RWPE2 (cell line): ENCODE measurements around the gene C1QL2.

Experiments used
- ATAC-seq: fragments of 200-7000 bp; cut with Tn5 transposase; 3 replicates; pipeline ENCODE4 v1.9.1; 2021; ENCODE audit warnings: low read depth
- DNase-seq: peaks from one replicate; pipeline ENCODE4 v3.0.0-alpha.2; 2020; ENCODE audit warnings: low spot score
- H3K27ac ChIP-seq: fragments of 450-650 bp; 2 replicates; pipeline ENCODE4 v1.5.1; 2017; ENCODE audit warnings: mild to moderate bottlenecking; ENCODE audit not compliant: poor library complexity, severe bottlenecking
- H3K27me3 ChIP-seq: fragments of 250-450 bp; sonication (Bioruptor Pico); 2 replicates; pipeline ENCODE4 v1.5.1; 2021; ENCODE audit warnings: mild to moderate bottlenecking, moderate library complexity; ENCODE audit not compliant: insufficient read depth, poor library complexity, severe bottlenecking
- H3K36me3 ChIP-seq: fragments of 250-450 bp; sonication (Bioruptor Pico); 2 replicates; pipeline ENCODE4 v1.5.1; 2020; ENCODE audit warnings: low read depth, mild to moderate bottlenecking, moderate library complexity
- H3K4me1 ChIP-seq: fragments of 250-450 bp; sonication (Bioruptor Pico); 2 replicates; pipeline ENCODE4 v1.5.1; 2021; ENCODE audit warnings: mild to moderate bottlenecking, moderate library complexity; ENCODE audit not compliant: insufficient read depth, poor library complexity, severe bottlenecking
- H3K4me3 ChIP-seq: fragments of 250-450 bp; sonication (Bioruptor Pico); 2 replicates; pipeline ENCODE4 v1.5.1; 2021; ENCODE audit warnings: mild to moderate bottlenecking, moderate library complexity; ENCODE audit not compliant: severe bottlenecking
- H3K9me3 ChIP-seq: fragments of 250-450 bp; sonication (Bioruptor Pico); 2 replicates; pipeline ENCODE4 v1.5.1; 2021; ENCODE audit warnings: mild to moderate bottlenecking, moderate library complexity; ENCODE audit not compliant: severe bottlenecking
- CTCF ChIP-seq: fragments of 450-650 bp; IDR thresholded peaks from one replicate; pipeline ENCODE4 v1.5.1; 2017; ENCODE audit warnings: mild to moderate bottlenecking, moderate library complexity; ENCODE audit not compliant: poor library complexity, severe bottlenecking

The C1QL2 gene

GRCh38 chr2:119149611-119150010 lies 8.9 kb downstream of the C1QL2 start:
- no peaks in the 10 kb centered on the region for H3K4me1 ChIP-seq
- no peaks in the 10 kb centered on the region for H3K9me3 ChIP-seq
- no peak overlapping the region for H3K27ac ChIP-seq
- no peak overlapping the region for H3K4me3 ChIP-seq
- DNase-seq, result no peak
- H3K27me3 ChIP-seq, result peaks cover 54% of the 10 kb centered on the region
- ATAC-seq, result no peak
- H3K36me3 ChIP-seq, result no peaks in the 10 kb centered on the region
- TF ChIP-seq CTCF, result no peak

DNA sequence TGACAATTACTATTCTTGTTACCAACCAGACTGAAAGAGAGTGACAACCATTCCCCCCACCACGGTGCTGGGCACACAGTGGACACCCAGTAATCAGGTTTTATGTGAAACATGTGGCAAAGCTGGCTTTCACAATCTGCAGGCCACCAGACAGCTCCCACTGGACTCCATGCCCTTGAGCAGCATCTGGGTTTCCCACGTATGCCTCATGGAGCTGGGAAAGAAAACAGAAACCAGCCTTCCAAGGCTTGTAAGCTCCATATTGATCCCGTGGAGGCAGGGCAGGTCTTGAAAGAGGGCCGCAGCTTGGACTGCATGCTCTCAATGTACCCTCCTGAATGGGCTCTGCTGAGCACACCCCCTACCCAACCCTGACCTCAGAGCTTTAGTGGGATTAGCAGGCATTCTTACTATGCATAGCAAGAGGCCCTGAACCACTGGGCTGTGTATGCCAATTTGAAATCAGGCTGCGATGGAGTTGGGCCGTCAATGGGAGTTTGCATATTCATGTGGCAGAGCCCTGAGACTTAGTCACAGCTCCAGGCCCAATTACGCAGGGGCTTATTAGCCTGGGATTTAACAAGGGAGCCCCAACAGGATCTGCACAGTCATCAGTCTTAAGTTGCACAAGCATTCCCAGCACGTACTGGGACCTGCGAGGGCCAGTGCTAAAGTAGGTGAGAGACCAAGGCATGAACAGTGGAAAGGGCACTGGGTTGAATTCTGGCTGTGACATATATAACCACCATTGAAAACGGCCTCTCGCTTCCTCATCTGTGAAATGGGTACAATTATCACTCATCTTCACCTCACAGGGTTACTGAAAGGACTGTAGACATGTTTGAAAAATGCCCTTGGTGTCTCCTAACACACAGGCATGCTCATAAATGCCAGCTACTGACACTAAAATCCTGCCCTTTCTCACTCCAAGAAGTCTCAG lies 10.5 kb downstream of the C1QL2 start:
- TF ChIP-seq CTCF, result no peak
- Histone ChIP-seq H3K36me3 (no peaks in the 10 kb centered on the region), H3K4me3 (no peak overlapping the region), H3K4me1 (no peaks in the 10 kb centered on the region), H3K9me3 (no peaks in the 10 kb centered on the region), H3K27me3 (peaks cover 49% of the 10 kb centered on the region), H3K27ac (no peak overlapping the region)
- DNase-seq, result no peak
- ATAC-seq, result no peak

- TF ChIP-seq CTCF, result no peak
- ATAC-seq, result no peak
- no peak overlapping the region for H3K4me3 ChIP-seq
- H3K4me1 ChIP-seq, result no peaks in the 10 kb centered on the region
- peaks cover 46% of the 10 kb centered on the region for H3K27me3 ChIP-seq
- no peaks in the 10 kb centered on the region for H3K9me3 ChIP-seq
- no peak overlapping the region for H3K27ac ChIP-seq
- H3K36me3 ChIP-seq, result no peaks in the 10 kb centered on the region
- DNase-seq, result no peak
These were observed 13.7 kb downstream of the C1QL2 start for GRCh38 chr2:119144806-119145205.

GRCh38 chr2:119142824-119143223 lies 15.7 kb downstream of the C1QL2 start:
- H3K4me1 ChIP-seq, result no peaks in the 10 kb centered on the region
- TF ChIP-seq CTCF, result no peak
- no peak overlapping the region for H3K27ac ChIP-seq
- no peaks in the 10 kb centered on the region for H3K36me3 ChIP-seq
- H3K4me3 ChIP-seq, result no peak overlapping the region
- H3K27me3 ChIP-seq, result peaks cover 52% of the 10 kb centered on the region
- ATAC-seq (no peak), DNase-seq (no peak)
- H3K9me3 ChIP-seq, result no peaks in the 10 kb centered on the region

DNA sequence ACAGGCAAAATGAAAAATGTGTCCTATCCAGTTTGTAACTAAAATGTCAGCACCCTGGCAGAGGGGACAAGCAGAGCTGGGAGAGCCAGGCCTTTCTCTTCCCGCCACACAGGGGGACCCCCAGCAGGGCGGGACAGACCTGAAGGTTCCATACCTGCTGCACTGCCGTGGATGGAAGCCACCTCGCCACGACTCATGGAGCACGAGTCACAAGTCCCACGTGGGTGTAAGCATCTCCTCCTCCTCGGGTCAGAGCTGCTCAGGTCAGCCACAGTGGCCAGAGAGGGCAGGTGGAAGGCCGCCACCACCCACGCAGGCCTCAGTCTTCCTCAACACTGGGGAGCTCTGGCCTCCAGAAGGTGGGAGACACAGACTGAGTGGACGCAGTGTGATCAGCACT lies 21.0 kb downstream of the C1QL2 start:
- ATAC-seq (no peak), DNase-seq (no peak)
- peaks cover 42% of the 10 kb centered on the region for H3K27me3 ChIP-seq
- H3K4me3 ChIP-seq, result no peak overlapping the region
- no peak for TF ChIP-seq CTCF
- no peak overlapping the region for H3K27ac ChIP-seq
- no peaks in the 10 kb centered on the region for H3K4me1 ChIP-seq
- no peaks in the 10 kb centered on the region for H3K36me3 ChIP-seq
- no peaks in the 10 kb centered on the region for H3K9me3 ChIP-seq
